PC-3 (cell line): Measurements from ENCODE around the gene BEGAIN. TPM values are rescaled to one million over a fixed set of nuclear protein-coding genes. Genes with fewer than 3 reads are reported as not detected.

Experiments used
- ATAC-seq: fragments of 200-7000 bp; cut with Tn5 transposase; 2 replicates; pipeline ENCODE4 v1.9.1; 2020; ENCODE audit warnings: mild to moderate bottlenecking, moderate library complexity
- BruUV-seq: library from RNA; stranded (reverse); fragments of 400-500 nt; replicated peaks from 2 replicates; lab custom pipeline; 2021; lab: Mats Ljungman, UMichigan
- CTCF ChIA-PET: fragments of 300-600 bp; sonication (Branson Sonifier 250); formaldehyde crosslinking; loops from one replicate; lab custom pipeline; 2022; ENCODE audit warnings: antibody characterized with exemption; lab: Charles Lee
- POLR2A ChIA-PET: fragments of 300-600 bp; sonication (Branson Sonifier 250); formaldehyde crosslinking; loops from one replicate; lab custom pipeline; 2022; ENCODE audit warnings: antibody characterized with exemption; ENCODE audit not compliant: unreplicated experiment; lab: Charles Lee
- DNase-seq: peaks from one replicate; pipeline ENCODE4 v3.0.0-alpha.2; 2015
- H2AFZ ChIP-seq: fragments of 300-600 bp; sonication (generic); 2 replicates; pipeline ENCODE4 v1.6.0; 2016; ENCODE audit warnings: antibody characterized with exemption, low read length
- H3F3A ChIP-seq: fragments of 300-600 bp; sonication (generic); one replicate; pipeline ENCODE4 v1.6.0; 2017; ENCODE audit warnings: antibody characterized with exemption, low read length, control low read depth, mild to moderate bottlenecking; ENCODE audit not compliant: unreplicated experiment
- H3K27ac ChIP-seq: fragments of 300-600 bp; sonication (generic); 2 replicates; pipeline ENCODE4 v1.5.1; 2016; ENCODE audit warnings: mild to moderate bottlenecking, low read length
- H3K27me3 ChIP-seq: fragments of 300-600 bp; sonication (generic); 2 replicates; pipeline ENCODE4 v1.6.1; 2016; ENCODE audit warnings: low read length, mixed read lengths
- H3K36me3 ChIP-seq: fragments of 300-600 bp; sonication (generic); 2 replicates; pipeline ENCODE4 v1.6.1; 2016; ENCODE audit warnings: low read depth, mixed run types, low read length, mixed read lengths
- H3K4me1 ChIP-seq: fragments of 300-600 bp; sonication (generic); 2 replicates; pipeline ENCODE4 v1.5.1; 2016; ENCODE audit warnings: low read length; ENCODE audit not compliant: insufficient read depth
- H3K4me2 ChIP-seq: fragments of 300-600 bp; sonication (generic); 2 replicates; pipeline ENCODE4 v1.6.0; 2016; ENCODE audit warnings: low read length
- H3K4me3 ChIP-seq: fragments of 300-600 bp; sonication (generic); 2 replicates; pipeline ENCODE4 v1.5.1; 2016; ENCODE audit warnings: mild to moderate bottlenecking, low read length, mixed read lengths
- H3K79me2 ChIP-seq: fragments of 300-600 bp; sonication (generic); 2 replicates; pipeline ENCODE4 v1.6.1; 2017; ENCODE audit warnings: low read length, mixed read lengths
- H3K9ac ChIP-seq: fragments of 300-600 bp; sonication (generic); 2 replicates; pipeline ENCODE4 v1.6.0; 2016; ENCODE audit warnings: mild to moderate bottlenecking, low read length
- H3K9me2 ChIP-seq: fragments of 300-600 bp; sonication (generic); replicated peaks from 2 replicates; pipeline ENCODE4 v1.6.1; 2016; ENCODE audit warnings: mixed run types, low read length, mixed read lengths
- H3K9me3 ChIP-seq: fragments of 300-600 bp; sonication (generic); 2 replicates; pipeline ENCODE4 v1.6.1; 2016; ENCODE audit warnings: low read length, mixed read lengths
- H4K20me1 ChIP-seq: fragments of 300-600 bp; sonication (generic); 2 replicates; pipeline ENCODE4 v1.6.1; 2016; ENCODE audit warnings: low read length, mixed read lengths
- EZH2 ChIP-seq: fragments of 300-600 bp; sonication (generic); IDR thresholded peaks from one replicate; pipeline ENCODE4 v1.6.1; 2017; ENCODE audit warnings: antibody characterized with exemption, mild to moderate bottlenecking, low read length; ENCODE audit not compliant: unreplicated experiment
- EZH2phosphoT487 ChIP-seq: fragments of 300-600 bp; sonication (generic); IDR thresholded peaks from 2 replicates; pipeline ENCODE4 v1.6.1; 2018; ENCODE audit warnings: mild to moderate bottlenecking, antibody characterized with exemption, low read length, borderline replicate concordance
- intact Hi-C: fragments of 100-400 bp; cut with micrococcal nuclease; formaldehyde crosslinking; loops from 2 replicates; pipeline ENCODE4 v1.9.0; 2023
- total RNA-seq: library from RNA; depleted of rRNA; stranded (reverse); fragments of >200 nt; gene quantifications from 2 replicates; pipeline ENCODE4 v1.2.3, GENCODE V29; 2014
- TF ChIP-seq, protein P1 (sequence below): fragments of 300-600 bp; sonication (generic); conservative IDR thresholded peaks from 2 replicates; pipeline ENCODE4 v1.5.1; 2017; ENCODE audit warnings: antibody characterized with exemption, low read depth, mild to moderate bottlenecking, low read length

BEGAIN gene
- total RNA-seq, 1 experiment from 2014 or later: 3.8 TPM

DNA sequence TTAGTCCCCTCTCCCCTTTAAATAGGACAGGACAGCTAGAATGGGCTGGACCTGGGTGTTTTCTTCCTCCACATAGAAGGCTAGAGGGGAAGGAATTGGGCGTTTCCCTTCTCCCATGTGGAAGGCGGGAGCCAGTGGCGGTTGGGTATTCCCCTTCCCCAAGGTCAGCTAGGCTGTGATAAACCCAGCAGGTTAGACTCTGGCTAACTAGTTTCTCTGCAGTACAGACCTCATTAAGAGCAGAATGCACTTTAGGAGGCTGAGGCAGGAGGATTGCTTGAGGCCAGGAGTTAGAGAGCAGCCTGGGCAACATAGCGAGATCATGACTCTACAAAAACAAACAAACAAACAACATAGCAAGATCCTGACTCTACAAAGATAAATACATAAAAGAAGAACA is 92.6 kb downstream of the BEGAIN start:
- ATAC-seq (no peak), DNase-seq (no peak)
- Histone ChIP-seq H3K27me3 (no peaks in the 10 kb centered on the region), H3K9me2 (no peaks in the 10 kb centered on the region), H2AFZ (no peak overlapping the region), H3K4me3 (no peak overlapping the region), H4K20me1 (no peaks in the 10 kb centered on the region), H3F3A (no peaks in the 10 kb centered on the region), H3K27ac (no peak overlapping the region), H3K4me2 (no peak overlapping the region), H3K79me2 (no peaks in the 10 kb centered on the region), H3K36me3 (no peaks in the 10 kb centered on the region), H3K4me1 (no peaks in the 10 kb centered on the region), H3K9me3 (no peaks in the 10 kb centered on the region), H3K9ac (no peak overlapping the region)
- no TSS peak for BruUV-seq
- CTCF ChIA-PET: no interaction called here
- intact Hi-C loops: no loop called here
- no peak for TF ChIP-seq EZH2phosphoT487
- TF ChIP-seq, protein P1, sequence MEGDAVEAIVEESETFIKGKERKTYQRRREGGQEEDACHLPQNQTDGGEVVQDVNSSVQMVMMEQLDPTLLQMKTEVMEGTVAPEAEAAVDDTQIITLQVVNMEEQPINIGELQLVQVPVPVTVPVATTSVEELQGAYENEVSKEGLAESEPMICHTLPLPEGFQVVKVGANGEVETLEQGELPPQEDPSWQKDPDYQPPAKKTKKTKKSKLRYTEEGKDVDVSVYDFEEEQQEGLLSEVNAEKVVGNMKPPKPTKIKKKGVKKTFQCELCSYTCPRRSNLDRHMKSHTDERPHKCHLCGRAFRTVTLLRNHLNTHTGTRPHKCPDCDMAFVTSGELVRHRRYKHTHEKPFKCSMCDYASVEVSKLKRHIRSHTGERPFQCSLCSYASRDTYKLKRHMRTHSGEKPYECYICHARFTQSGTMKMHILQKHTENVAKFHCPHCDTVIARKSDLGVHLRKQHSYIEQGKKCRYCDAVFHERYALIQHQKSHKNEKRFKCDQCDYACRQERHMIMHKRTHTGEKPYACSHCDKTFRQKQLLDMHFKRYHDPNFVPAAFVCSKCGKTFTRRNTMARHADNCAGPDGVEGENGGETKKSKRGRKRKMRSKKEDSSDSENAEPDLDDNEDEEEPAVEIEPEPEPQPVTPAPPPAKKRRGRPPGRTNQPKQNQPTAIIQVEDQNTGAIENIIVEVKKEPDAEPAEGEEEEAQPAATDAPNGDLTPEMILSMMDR: no peak
- TF ChIP-seq EZH2: no peak
- POLR2A ChIA-PET: no interaction called here

DNA sequence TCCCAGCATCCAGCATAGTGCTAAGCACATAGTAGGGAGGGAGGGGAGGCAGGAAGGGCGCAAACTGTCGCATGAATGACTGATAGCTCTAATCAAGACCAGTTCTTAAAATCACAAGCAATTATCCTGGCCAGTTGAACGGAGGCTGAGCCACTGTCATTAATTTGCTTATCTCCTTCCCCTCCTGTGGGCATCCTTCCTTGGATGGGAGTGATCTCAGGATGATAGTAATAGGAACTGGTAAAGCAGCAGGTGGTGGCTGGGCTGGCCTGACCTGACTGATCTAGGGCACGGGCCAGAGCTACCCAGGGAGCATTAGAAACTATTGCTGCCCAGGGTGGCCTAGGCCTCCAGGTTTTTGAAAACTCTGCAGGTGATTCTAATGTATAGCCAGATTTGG is 97.0 kb downstream of the BEGAIN start:
- Histone ChIP-seq H3K4me2 (no peak overlapping the region), H3K79me2 (no peaks in the 10 kb centered on the region), H3K9me3 (no peaks in the 10 kb centered on the region), H3K9ac (no peak overlapping the region), H3F3A (no peaks in the 10 kb centered on the region), H3K9me2 (no peaks in the 10 kb centered on the region), H2AFZ (no peak overlapping the region), H3K4me1 (no peaks in the 10 kb centered on the region), H3K36me3 (no peaks in the 10 kb centered on the region), H3K27me3 (no peaks in the 10 kb centered on the region), H3K4me3 (no peak overlapping the region), H4K20me1 (no peaks in the 10 kb centered on the region), H3K27ac (no peak overlapping the region)
- TF ChIP-seq, protein P1: no peak
- no peak for TF ChIP-seq EZH2
- no peak for TF ChIP-seq EZH2phosphoT487
- intact Hi-C loops: no loop called here
- ATAC-seq (no peak), DNase-seq (no peak)
- POLR2A ChIA-PET: no interaction called here
- CTCF ChIA-PET: no interaction called here
- no TSS peak for BruUV-seq

DNA sequence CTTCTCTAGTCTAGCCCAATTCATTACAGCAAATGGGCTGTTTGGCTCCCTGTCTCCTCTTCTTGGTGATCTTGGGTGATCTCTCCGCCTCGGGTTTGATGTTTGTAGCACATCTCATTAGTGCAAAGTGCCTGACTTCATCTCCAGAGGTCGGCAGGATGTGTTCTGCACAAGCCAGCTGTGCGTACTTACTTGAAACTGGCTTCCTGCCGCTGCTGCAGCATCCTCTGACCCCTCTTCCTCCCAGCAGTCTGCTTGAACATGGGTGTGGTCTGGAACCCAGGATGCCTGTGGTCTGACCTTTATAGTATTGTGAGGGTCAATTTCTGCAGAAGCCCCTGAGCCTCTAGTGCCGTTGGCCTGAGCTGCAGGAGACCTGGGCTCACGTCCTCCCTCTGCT is 99.2 kb downstream of the BEGAIN start:
- ChIA-PET POLR2A (no interaction called here), CTCF (no interaction called here)
- Histone ChIP-seq H3K9me3 (no peaks in the 10 kb centered on the region), H3F3A (no peaks in the 10 kb centered on the region), H3K4me3 (no peak overlapping the region), H3K4me2 (no peak overlapping the region), H3K4me1 (no peaks in the 10 kb centered on the region), H4K20me1 (no peaks in the 10 kb centered on the region), H3K79me2 (no peaks in the 10 kb centered on the region), H2AFZ (no peak overlapping the region), H3K9ac (no peak overlapping the region), H3K36me3 (no peaks in the 10 kb centered on the region), H3K9me2 (no peaks in the 10 kb centered on the region), H3K27ac (no peak overlapping the region), H3K27me3 (no peaks in the 10 kb centered on the region)
- DNase-seq (no peak), ATAC-seq (no peak)
- no TSS peak for BruUV-seq
- TF ChIP-seq EZH2 (no peak), EZH2phosphoT487 (no peak)
- TF ChIP-seq, protein P1: no peak
- intact Hi-C loops: no loop called here
